ENCODE data around the gene MPPED1.
A peak's percentile ranks its signal among the peaks of the same experiment; 100 is the strongest.

The MPPED1 gene

GRCh38 chr22:43529461-43529860 lies 117.6 kb downstream of the MPPED1 start:
- no peak for DNase-seq

- DNase-seq: no peak
Measured at GRCh38 chr22:43529934-43530333, 118.1 kb downstream of the MPPED1 start.

GRCh38 chr22:43530349-43531201 lies 118.8 kb downstream of the MPPED1 start:
- DNase-seq: no peak

DNA sequence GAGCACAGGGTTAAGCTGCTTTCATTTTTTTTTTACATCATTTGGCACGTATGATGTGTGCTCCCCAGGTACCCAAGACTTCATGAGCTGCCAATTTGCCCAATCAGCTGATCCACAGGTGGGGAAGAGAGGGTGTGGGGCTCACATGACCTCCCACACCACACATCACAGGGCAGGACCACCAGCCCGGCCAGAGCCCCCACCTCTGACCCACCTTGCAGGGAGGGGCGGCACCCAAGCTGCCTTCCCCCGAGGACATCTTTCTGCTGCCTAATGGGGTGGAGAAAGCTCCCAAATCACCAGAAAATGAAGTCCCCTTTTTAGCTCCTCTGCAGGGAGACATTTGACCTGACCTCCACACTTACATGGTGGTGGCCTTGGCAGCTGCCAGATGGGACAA lies 119.8 kb downstream of the MPPED1 start:
- no peak for DNase-seq

DNA sequence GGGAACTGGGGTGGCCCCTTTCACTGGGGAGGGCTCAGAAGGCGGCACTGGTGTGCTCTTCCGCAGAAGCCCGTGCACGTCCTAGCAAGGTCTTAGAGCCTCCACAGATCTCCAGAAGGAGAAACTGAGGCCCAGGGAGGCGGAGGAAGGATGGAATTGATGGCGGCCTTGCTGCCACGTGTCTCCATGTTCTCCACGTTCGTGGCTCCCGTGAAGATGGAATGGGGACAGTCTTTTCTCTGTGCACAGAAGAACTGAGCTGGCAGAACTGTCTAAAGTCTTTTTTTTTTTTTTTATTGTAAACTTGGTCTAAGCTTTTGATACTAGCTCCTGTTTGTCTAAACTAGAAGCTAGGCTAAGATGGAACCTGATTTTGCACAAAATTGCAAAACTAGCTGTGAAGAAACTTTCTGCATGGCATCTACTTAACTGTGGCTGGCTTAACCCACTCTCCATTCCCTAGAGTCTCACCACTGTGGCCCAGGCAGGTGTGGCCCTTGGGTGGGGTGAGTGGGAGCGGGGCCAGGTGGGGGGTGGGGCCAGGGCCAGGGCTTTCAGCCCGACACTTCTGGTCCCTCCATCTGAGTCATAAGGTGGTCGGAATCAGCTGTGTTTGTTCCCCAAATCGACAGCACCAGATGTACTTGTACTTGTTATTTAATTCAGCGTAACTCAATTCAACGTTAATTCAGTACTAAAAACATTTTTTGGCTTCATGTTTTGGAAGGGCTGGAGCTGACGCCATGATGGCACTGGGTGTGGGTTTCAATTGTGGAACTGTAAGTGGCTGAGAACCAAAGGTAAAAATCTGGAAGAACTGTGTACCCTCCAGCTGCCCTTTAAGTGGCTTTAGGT lies 120.7 kb downstream of the MPPED1 start:
- no peak for DNase-seq

DNA sequence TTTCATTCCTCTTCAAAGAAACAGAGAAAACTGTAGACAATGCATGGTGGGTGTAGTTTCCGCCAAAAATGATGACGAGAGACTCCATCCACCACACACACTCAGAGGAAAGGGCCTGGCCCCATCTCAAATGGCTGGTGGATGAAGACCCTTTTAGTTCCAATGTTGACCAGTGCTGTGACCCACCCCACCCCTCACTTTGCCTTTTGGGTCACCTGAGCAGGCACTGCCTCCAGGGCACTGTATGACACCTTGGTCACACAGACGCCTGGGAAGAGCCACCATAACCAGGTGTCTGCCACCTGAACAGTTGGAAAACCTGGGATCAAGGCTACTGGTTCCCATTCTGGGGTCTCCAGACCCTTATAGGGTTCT lies 121.3 kb downstream of the MPPED1 start:
- DNase-seq: no peak

- no peak for DNase-seq
Measured at GRCh38 chr22:43533656-43534428, 122.0 kb downstream of the MPPED1 start.

DNA sequence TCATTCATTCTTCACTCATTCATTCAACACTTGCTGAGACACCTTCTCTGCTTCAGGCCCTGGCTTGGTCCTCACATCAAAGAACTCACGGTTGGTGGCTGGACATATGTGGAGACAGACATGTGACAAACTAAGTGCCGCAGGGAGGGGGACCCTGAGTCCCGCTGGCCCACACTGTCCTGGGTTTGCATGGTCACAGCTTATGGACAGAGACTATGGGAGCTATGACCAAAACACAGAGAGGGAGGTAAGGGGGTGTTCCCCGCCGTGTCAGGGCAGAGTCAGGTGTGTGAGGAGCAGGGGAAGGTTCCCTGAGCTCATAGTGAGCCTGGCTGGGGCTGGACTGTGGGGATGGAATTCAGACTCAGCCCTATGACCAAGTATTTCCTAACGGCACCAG lies 123.1 kb downstream of the MPPED1 start:
- DNase-seq: no peak

DNA sequence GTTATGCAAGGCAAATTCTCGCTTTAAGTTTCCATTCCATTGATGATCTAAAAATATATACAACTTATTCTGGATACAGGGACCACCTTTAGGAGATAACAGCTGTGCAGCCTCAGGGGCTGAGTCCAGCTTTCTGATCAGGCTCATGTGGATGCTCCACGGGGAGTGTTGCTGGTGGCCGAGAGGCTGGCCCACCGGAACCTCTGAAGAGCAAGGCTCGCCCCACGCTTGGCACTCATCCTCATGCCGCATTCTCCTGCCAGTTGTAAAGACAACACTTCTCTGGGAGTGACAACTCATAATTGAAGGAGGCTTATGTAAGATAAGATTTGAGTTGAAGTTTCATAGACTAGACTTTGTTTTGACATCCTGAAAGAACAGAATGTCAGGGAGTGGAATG lies 123.5 kb downstream of the MPPED1 start:
- no peak for DNase-seq

DNA sequence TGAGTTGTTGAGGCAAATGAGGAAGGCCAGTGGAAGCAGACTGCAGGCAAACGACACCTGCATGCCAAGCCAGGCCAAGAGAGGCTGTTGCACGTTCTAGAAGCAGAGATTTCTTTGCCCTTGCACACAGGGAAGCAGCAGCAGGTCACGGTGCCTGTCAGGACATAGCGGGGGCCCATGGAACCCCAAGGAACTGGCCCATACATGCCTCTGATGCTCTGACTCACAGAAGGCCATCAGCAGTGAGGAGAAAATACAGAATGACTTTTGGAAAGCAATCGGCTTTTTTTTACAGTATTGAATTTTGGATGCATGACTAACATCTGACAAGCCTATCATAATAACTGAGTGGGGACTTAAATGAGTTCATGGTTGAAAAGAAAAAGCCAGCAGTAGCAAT lies 123.9 kb downstream of the MPPED1 start:
- no peak for DNase-seq

- no peak for DNase-seq
Measured at GRCh38 chr22:43537019-43537585, 125.3 kb downstream of the MPPED1 start.

- DNase-seq: no peak
Measured at GRCh38 chr22:43539572-43540528, 128.0 kb downstream of the MPPED1 start.

DNA sequence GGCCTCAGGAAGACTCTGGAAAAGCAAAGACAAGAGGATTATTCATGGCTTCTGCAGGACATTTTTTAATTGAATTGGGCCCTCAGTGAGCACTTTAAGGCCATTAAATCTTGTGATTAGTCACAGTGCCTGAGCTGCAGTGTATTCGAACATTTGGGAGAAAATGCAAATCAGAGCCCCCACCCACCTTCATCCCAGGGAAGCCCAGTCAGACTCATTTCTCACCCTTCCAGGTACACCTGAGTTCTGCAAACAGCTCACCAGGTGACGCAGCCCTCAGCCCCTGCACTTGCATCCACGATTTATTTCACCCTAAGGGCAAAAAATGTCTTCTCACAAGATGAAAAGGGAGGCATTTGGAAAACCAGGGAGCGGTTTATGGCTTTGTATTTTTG lies 128.7 kb downstream of the MPPED1 start:
- DNase-seq: no peak

DNA sequence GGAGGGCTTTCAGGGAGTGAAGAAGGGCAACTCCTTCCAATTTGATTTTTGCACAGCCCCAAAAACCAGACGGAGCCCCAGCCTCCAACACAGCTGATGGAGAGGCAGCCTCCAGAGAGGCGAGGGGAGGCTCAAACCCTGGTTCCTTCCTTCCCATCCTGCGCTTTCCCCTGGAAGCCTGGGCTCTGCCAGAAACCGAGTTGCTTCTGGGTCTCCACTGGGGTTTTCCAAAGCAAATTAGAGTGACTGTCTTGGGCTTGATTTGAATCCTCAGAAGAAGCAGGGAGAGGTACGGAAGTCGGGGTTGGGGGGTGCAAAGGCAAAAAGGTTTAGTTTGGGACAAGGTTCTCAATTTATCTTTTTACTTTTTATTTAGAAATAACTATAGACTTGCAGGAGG lies 129.2 kb downstream of the MPPED1 start:
- DNase-seq: no peak

DNA sequence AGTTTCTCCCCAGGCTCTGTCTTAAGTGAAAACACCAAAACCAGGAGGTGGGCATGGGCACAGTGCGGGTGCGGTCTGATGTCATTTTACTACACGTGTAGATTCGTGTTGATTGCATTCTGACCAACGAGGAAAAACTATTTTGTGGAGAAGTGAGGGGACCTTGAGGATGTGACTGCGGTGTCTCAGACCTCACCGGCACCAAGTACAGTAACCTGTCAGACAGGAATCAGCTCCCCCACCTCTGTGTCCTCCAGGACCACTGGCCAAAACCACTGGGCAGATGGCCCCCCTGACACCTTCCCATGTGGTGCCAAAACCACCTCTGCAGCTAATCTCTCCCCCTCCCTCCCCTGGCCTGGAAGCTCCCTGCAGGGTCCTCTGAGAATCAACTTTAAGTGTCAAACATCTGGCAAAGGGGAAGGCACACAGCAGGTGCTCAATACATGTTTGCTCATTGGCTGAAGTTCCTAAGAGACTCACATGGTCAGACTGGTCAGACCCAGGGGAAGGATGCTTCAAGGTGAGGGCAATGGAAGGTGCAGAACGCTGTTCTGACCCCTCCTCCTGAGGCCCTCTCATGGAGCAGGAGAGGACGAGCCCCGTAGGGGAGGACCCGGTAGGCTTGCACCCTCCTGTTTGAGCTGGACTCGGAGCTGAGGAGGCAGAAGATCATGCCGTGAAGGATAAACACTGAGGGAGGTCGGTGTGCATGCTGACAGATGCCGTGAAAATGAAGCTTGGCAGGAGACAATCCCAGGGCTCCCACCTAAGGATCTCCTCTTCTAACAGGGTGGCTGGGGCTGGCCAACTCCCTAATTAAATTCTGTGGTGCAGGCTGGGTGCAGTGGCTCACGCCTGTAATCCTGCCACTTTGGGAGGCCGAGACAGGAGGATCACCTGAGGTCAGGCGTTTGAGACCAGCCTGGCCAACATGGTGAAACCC lies 129.9 kb downstream of the MPPED1 start:
- no peak for DNase-seq

DNA sequence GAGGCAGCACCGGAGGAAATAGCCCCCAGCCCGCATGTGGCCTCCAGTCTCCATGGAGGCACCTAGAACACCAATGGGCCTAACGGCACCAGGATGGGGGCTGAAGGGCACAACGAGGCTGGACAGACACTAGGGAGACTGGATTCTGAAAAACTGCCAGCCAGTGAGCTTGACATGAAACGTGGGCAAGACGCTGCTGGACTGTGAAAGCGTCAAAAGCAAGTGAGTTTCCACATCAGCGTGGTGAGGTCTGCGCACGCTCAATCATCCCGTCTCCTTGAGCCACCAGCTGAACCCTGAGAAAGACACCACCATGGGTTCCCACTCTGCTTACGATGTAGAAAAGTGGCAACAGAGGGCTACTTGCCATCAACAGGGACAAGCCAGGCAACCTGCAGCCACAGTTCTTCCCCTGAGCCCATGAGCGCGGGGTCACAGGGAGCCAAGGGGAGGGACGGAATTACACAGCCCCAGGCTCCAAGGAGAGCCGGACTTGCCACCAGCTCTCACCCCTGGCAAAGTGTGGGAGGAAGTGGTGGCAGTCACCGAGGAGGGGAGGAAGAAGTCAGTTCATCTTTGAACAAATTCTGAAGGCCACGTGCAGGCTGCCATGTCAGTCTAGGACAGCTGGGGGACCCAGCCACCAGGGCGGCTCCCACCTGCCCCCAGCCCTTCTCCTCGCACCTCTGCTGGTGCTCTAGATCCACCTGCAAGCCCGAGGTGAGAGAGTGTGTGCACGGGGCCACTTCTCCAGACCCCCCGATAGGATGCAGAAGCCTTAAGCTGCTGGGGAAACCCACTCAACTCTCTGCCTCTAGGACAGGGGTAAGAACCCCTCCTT lies 131.1 kb downstream of the MPPED1 start:
- DNase-seq: no peak

DNA sequence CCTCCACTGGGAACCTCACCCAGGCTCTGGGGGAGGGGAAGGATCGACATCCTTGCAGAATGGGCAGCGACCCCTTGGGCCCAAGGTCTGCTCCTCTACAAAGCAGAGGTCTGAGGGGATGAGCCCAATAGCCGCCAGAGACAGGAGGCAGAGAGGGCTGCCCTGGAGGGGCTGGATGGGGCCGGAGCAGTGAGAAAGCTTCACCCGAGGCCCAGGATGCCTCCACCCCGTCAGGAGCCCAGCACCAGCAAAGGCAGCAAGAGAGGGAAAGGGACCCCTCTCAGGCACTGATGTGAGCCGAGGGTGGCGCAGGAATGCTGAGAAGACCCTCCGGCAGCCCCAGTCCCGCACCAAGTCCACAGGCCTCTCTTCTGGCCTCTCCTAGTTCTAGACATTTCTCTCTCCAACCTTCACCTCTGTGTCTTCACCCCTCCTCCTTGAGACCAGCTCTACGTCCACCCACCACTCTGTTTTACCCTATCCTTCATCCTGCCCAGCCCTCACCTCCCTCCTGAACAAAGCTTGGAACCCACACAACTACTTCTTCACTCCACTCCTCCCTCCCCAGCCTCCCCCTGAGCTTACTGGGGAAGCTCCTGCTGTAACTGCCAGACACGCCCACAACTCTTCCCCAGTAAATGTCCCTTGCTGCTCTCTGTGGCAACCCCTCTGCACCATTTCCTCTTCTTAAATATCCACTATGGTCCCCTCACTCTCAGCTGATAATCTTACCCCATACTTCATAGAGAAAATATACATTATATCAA lies 131.9 kb downstream of the MPPED1 start:
- peak; percentile 6 to 38 for DNase-seq

DNA sequence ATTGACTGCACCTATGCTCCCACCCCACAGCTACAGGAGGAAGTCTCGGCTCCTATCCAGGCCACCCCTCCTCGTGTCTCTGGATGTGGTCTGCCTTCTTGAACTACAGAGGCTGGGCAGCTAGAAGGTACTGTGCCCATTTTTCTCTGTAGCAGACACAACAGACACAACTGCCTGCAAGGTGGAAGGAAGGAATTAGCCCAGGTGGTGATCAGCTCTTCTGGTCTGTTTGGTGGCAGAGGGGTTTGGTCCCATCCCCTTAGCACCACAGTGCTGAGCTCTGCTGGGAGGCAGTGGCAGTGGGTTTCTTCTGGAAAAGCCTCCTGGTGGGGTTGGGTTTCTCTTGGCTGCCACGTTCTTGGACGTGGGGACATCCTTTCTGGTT lies 132.5 kb downstream of the MPPED1 start:
- no peak for DNase-seq

DNA sequence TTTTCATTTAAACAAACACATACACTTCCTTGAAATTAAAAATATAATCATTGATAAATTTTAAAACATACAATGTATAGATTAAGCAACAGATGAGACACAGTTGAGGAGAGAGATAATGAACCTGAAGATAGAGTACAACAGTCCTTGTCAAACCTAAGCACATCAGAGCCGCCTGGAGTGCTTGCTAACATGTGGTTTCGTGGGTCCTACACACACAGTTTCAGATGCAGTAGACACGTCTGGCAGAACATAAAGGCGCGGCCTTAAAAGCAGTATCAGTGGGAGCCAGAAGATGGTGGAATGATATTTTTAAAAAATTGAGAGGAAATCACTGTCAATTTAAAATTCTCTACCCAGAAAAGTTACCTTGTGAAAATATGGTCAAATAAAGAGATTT lies 134.4 kb downstream of the MPPED1 start:
- DNase-seq: no peak

All from inflammatory macrophage (primary cell).